Ectodermal cell (in vitro differentiated cells): ENCODE results near the gene GNAT1.
"Not testable (repeated sequence)": the region's sequence is repeated elsewhere in the genome, so short reads cannot be mapped to it uniquely, and the experiment has no call there.

ENCODE experiments used
- H3K27ac ChIP-seq: 2 replicates; pipeline ENCODE4 v1.7.0; 2013; ENCODE audit warnings: mild to moderate bottlenecking, low read depth, low read length; ENCODE audit not compliant: insufficient read depth, poor library complexity, severe bottlenecking
- H3K27me3 ChIP-seq: 2 replicates; pipeline ENCODE4 v1.7.0; 2013; ENCODE audit warnings: mild to moderate bottlenecking, low read length; ENCODE audit not compliant: insufficient read depth, control insufficient read depth, poor library complexity, severe bottlenecking
- H3K36me3 ChIP-seq: one replicate; pipeline ENCODE4 v1.7.0; 2013; ENCODE audit warnings: low read length; ENCODE audit not compliant: control insufficient read depth, insufficient read depth
- H3K4me1 ChIP-seq: one replicate; pipeline ENCODE4 v1.7.0; 2013; ENCODE audit warnings: low read length; ENCODE audit not compliant: control insufficient read depth, insufficient read depth
- H3K4me3 ChIP-seq: 2 replicates; pipeline ENCODE4 v1.7.0; 2013; ENCODE audit warnings: low read depth, low read length, control low read depth; ENCODE audit not compliant: insufficient read depth
- H3K9me3 ChIP-seq: 2 replicates; pipeline ENCODE4 v1.7.0; 2013; ENCODE audit warnings: mild to moderate bottlenecking, low read length, moderate library complexity; ENCODE audit not compliant: control insufficient read depth
- WGBS, 2 experiments: methylation state at CpG; one replicate each; pipeline ENCODE4 v1.1.7; 2013; ENCODE audit warnings: missing lambda C conversion rate in 2 of 2; 5-methylcytosine and 5-hydroxymethylcytosine counted together

The GNAT1 gene

GRCh38 chr3:50218448-50218847, 27.0 kb downstream of the GNAT1 start:
- 96% methylated on average over 17 of the region's 17 CpGs for WGBS, 2 experiments
- peaks cover 9% of the 10 kb centered on the region for H3K4me1 ChIP-seq
- H3K4me3 ChIP-seq = no peak overlapping the region

GRCh38 chr3:50219285-50219684, 27.9 kb downstream of the GNAT1 start:
- H3K27ac ChIP-seq = no peak overlapping the region
- no peak overlapping the region for H3K4me3 ChIP-seq
- no peaks in the 10 kb centered on the region for H3K27me3 ChIP-seq
- H3K36me3 ChIP-seq = no peaks in the 10 kb centered on the region
- no peaks in the 10 kb centered on the region for H3K9me3 ChIP-seq
- 94 to 95% methylated on average over 5 of the region's 5 CpGs for WGBS, 2 experiments
- H3K4me1 ChIP-seq = peaks cover 9% of the 10 kb centered on the region

More at GRCh38 chr3:50218448-50218847, 27.0 kb downstream of the GNAT1 start:
- Histone ChIP-seq H3K27ac (no peak overlapping the region), H3K36me3 (no peaks in the 10 kb centered on the region), H3K9me3 (no peaks in the 10 kb centered on the region), H3K27me3 (no peaks in the 10 kb centered on the region)

GRCh38 chr3:50220109-50220508, 28.7 kb downstream of the GNAT1 start:
- Histone ChIP-seq H3K27ac (no peak overlapping the region), H3K9me3 (no peaks in the 10 kb centered on the region), H3K27me3 (no peaks in the 10 kb centered on the region), H3K4me1 (peaks cover 9% of the 10 kb centered on the region), H3K36me3 (no peaks in the 10 kb centered on the region), H3K4me3 (no peak overlapping the region)
- 88 to 90% methylated on average over 6 of the region's 6 CpGs for WGBS, 2 experiments

GRCh38 chr3:50221051-50221410, 29.6 kb downstream of the GNAT1 start:
- no peaks in the 10 kb centered on the region for H3K27me3 ChIP-seq
- H3K27ac ChIP-seq = no peak overlapping the region
- H3K4me1 ChIP-seq = peaks cover 9% of the 10 kb centered on the region
- no peaks in the 10 kb centered on the region for H3K36me3 ChIP-seq
- no peaks in the 10 kb centered on the region for H3K9me3 ChIP-seq
- 89% methylated on average over 4 of the region's 4 CpGs for WGBS, 2 experiments
- H3K4me3 ChIP-seq = no peak overlapping the region

- H3K36me3 ChIP-seq = no peaks in the 10 kb centered on the region
- no peak overlapping the region for H3K27ac ChIP-seq
- H3K4me1 ChIP-seq = peaks cover 9% of the 10 kb centered on the region
- no peak overlapping the region for H3K4me3 ChIP-seq
- H3K27me3 ChIP-seq = peaks cover 5% of the 10 kb centered on the region
- 71 to 74% methylated on average over 12 of the region's 12 CpGs for WGBS, 2 experiments
- H3K9me3 ChIP-seq = no peaks in the 10 kb centered on the region
These were observed 30.2 kb downstream of the GNAT1 start for GRCh38 chr3:50221411-50222168.

- H3K27ac ChIP-seq = no peak overlapping the region
- H3K9me3 ChIP-seq = no peaks in the 10 kb centered on the region
- H3K27me3 ChIP-seq = peaks cover 11% of the 10 kb centered on the region
- 83 to 92% methylated on average over 1 of the region's 1 CpG for WGBS, 2 experiments
- peaks cover 9% of the 10 kb centered on the region for H3K4me1 ChIP-seq
- H3K36me3 ChIP-seq = no peaks in the 10 kb centered on the region
- no peak overlapping the region for H3K4me3 ChIP-seq
These were observed 30.7 kb downstream of the GNAT1 start for GRCh38 chr3:50222169-50222528.

GRCh38 chr3:50224639-50225038, 33.2 kb downstream of the GNAT1 start:
- Histone ChIP-seq H3K9me3 (no peaks in the 10 kb centered on the region), H3K36me3 (no peaks in the 10 kb centered on the region), H3K4me1 (peaks cover 13% of the 10 kb centered on the region), H3K4me3 (no peak overlapping the region), H3K27ac (no peak overlapping the region), H3K27me3 (peaks cover 12% of the 10 kb centered on the region)
- WGBS, 2 experiments = 72 to 77% methylated on average over 5 of the region's 5 CpGs

GRCh38 chr3:50226888-50227389, 35.5 kb downstream of the GNAT1 start:
- Histone ChIP-seq H3K27ac (no peak overlapping the region), H3K36me3 (no peaks in the 10 kb centered on the region), H3K27me3 (peaks cover 12% of the 10 kb centered on the region), H3K4me3 (peak overlapping the region; percentile 74), H3K4me1 (peaks cover 19% of the 10 kb centered on the region), H3K9me3 (no peaks in the 10 kb centered on the region)
- WGBS, 2 experiments = 3% methylated on average over 40 of the region's 40 CpGs

- H3K27ac ChIP-seq = peak overlapping the region; percentile 76
- 0 to 1% methylated on average over 51 of the region's 51 CpGs for WGBS, 2 experiments
- peaks cover 24% of the 10 kb centered on the region for H3K4me1 ChIP-seq
- peak overlapping the region; percentile 74 for H3K4me3 ChIP-seq
- H3K27me3 ChIP-seq = peaks cover 12% of the 10 kb centered on the region
- no peaks in the 10 kb centered on the region for H3K36me3 ChIP-seq
- H3K9me3 ChIP-seq = no peaks in the 10 kb centered on the region
These were observed 36.2 kb downstream of the GNAT1 start for GRCh38 chr3:50227390-50228183.

GRCh38 chr3:50228184-50228763, 36.9 kb downstream of the GNAT1 start:
- 37 to 41% methylated on average over 15 of the region's 15 CpGs for WGBS, 2 experiments
- peak overlapping the region; percentile 74 for H3K4me3 ChIP-seq
- peaks cover 12% of the 10 kb centered on the region for H3K27me3 ChIP-seq
- peak overlapping the region; percentile 76 for H3K27ac ChIP-seq
- H3K9me3 ChIP-seq, H3K36me3 ChIP-seq: not testable (repeated sequence)
- peaks cover 31% of the 10 kb centered on the region for H3K4me1 ChIP-seq
